ENCODE data around the gene SNX24. TPM values are rescaled to one million over a fixed set of nuclear protein-coding genes. Genes with fewer than 3 reads are reported as not detected.
"Not testable (repeated sequence)": the region's sequence is repeated elsewhere in the genome, so short reads cannot be mapped to it uniquely, and the experiment has no call there.

SNX24 gene
- polyA plus RNA-seq, 3 donors = 4.8 to 13.0 (median 5.0) TPM

DNA sequence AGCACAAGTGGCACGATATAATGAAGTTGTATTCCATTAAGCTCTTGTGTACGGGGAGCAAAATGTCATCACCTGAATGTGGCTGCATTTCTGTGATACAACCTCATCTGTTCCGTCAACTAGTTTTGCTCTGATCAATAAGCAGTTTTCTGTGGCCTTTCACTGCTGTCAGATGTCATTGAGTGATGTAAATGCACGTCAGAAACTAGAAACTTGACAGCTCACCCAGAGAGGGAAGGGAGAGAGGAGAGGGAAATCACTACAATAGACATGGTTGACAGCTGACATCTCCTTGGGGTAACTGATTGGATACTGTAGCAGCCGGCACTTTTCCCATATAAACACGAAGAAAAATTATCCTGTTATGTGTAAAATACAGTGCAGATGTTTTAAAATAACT, 62.7 kb downstream of the SNX24 start:
- no peak overlapping the region for H3K27ac ChIP-seq (ENCODE audit: low read depth, low read length)
- WGBS, 3 donors = 82 to 92% (median 92%) methylated on average over 6 of the region's 6 CpGs

DNA sequence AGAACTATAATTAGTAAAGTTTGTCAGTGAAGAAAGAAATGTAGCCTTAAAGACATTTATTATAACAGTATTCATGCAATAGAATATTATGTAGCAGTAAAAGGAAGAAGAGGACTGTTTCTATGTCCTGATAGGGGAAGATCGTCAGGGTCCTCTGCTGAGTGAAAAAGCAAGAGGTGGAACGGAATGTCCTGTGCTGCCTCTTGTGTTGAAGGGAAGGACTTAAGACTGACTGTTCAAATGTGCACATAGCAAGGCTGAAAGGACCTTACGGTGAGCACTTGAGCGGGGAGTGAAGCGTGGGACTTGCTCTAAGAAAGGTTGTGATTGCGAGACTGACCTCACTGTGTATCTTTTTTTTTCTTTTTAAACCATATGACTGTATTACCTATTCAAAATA, 63.2 kb downstream of the SNX24 start:
- H3K27ac ChIP-seq (ENCODE audit: low read depth, low read length) = no peak overlapping the region
- 94 to 97% (median 94%) methylated on average over 6 of the region's 6 CpGs for WGBS, 3 donors

DNA sequence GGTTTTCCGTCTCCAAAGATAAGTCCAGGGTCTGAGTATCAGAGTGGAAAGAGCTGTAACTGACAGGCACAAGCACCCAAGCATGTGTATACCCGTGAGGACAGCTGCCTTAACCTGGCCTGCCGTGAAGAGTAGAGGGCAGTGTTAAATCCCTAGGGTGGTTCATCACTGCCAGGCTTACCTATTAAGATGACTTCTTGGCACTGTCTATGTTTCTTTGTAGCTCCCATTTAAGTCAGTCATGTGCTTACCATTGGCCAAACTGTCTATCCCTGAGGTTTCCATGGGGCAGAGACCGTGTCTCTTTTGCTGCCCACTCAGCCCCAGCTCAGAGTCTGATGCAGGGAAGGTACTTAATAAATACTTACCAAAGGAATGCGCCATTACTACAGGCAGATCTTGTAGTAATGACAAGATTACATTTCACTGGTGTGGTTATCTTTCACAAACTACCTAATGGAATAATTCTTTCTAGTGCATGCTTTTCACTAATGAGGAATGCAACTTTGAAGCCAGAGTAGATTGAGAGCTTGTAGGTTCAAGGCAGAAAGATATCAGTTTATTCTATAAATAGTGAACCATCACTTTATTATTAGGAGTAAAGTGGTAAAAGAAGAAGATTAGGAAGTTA, 64.2 kb downstream of the SNX24 start:
- H3K27ac ChIP-seq (ENCODE audit: low read depth, low read length) = no peak overlapping the region
- WGBS, 3 donors = 86 to 87% (median 87%) methylated on average over 5 of the region's 5 CpGs

DNA sequence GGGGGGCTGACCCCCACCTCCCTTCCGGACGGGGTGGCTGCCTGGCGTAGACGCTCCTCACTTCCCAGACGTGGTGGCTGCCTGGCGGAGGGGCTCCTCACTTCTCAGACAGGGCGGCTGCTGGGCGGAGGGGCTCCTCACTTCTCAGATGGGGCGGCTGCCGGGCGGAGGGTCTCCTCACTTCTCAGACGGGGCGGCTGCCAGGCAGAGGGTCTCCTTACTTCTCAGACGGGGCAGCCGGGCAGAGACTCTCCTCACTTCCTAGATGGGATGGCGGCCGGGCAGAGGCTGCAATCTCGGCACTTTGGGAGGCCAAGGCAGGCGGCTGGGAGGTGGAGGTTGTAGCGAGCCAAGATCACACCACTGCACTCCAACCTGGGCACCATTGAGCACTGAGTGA, 68.0 kb downstream of the SNX24 start:
- 95 to 96% (median 96%) methylated on average over 14 to 19 of the region's 20 CpGs for WGBS, 3 donors

DNA sequence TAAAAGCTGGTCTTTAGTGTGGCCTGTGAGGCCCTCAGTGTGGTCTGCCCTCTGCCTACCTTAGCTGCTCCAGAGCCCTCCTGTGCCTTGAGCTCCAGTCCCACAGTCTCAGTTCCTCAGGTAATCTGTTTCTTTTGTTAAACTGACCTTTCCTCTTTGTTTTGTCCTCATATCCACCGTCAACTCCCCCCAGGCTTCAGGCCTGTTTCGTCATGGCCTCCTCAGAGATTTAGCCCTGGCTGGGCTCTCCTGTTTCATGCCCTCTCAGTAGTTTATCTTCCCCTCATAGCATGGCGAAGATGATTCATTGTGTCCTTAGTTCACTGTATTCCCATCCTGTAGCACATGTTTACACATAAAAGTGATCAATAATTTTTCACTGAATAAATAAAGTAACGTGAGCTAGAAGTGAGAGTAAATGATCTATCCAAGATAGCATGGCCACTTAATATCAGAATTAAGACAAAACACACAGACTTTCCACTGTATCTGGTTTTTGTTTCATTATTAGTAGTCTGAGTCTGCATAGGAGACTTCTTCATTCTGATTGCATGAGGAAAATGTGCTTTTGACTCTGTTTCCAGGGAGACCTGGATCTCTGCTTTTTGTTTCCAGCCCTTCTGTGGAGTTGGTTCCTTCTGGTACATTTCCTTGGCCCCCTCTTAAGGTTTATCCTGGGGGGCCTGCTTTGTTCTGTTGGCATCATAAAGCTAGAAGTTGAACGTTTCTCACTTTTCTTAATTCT, 70.5 kb downstream of the SNX24 start:
- WGBS, 3 donors = 40 to 72% (median 66%) methylated on average over 5 of the region's 5 CpGs
- no peak overlapping the region for H3K27ac ChIP-seq (ENCODE audit: low read depth, low read length)

More for the DNA sequence above, 68.0 kb downstream of the SNX24 start:
- H3K27ac ChIP-seq (ENCODE audit: low read depth, low read length) = not testable (repeated sequence)

DNA sequence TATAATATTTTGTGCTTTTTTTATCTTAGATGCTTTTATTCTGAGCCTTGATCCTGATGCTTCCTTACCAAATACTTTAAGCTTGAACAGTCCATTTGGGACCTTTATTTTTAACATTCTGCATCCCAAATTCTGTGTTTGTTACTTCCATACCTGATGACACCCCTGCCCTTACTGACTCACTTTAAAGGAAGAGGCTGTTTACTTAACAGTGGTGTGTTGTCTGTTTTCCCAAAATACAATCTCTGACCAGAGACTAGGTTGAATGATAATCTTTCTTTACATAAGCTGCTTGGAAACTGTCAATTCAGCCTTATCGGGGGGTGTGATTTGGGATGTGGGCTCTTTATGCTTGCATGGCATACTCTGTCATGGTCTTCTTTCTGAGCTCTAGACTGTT, 71.1 kb downstream of the SNX24 start:
- WGBS, 3 donors = 88 to 92% (median 88%) methylated on average over 1 of the region's 1 CpG
- H3K27ac ChIP-seq (ENCODE audit: low read depth, low read length) = no peak overlapping the region

DNA sequence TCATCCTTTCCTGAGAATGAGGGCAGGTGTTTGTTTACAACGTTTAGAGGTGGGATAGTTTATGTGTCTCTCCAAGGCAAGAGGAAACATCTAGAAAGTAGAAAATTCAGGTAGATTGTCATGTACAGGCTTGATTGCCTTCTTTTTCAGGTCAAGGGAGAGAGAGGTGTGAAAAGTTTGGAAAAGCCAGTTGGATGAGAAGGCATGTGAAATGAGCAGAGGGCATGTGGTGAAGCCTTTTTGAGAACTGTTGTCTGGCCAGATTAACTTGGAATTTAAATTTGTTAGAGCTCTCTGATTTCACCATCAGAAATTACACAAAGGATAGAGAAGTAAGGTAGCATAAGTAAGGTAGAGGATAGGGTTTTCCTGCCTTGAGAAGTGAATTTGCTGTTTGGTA, 74.6 kb downstream of the SNX24 start:
- 61 to 76% (median 75%) methylated on average over 1 of the region's 1 CpG for WGBS, 3 donors
- no peak overlapping the region for H3K27ac ChIP-seq (ENCODE audit: low read depth, low read length)

DNA sequence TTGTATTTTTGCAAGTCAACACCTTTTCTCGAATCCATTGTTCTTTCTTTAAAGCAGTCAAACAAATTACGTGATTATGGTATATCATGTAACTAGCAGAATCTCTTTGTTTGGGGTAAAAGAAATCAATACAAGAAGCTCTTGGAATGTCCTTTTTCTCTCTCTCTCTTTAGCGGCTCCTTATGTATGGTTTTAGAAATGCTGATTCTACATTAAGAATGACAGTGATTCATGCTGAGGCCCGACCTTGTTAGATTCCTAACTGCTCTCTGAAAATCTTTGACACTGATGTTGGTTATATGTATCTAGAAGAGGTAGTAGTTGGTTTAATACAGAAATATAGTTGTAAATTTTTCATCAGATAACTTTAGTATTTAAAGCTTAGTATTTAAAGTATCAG, 76.4 kb downstream of the SNX24 start:
- no peak overlapping the region for H3K27ac ChIP-seq (ENCODE audit: low read depth, low read length)
- WGBS, 3 donors = 78 to 84% (median 83%) methylated on average over 4 of the region's 4 CpGs

DNA sequence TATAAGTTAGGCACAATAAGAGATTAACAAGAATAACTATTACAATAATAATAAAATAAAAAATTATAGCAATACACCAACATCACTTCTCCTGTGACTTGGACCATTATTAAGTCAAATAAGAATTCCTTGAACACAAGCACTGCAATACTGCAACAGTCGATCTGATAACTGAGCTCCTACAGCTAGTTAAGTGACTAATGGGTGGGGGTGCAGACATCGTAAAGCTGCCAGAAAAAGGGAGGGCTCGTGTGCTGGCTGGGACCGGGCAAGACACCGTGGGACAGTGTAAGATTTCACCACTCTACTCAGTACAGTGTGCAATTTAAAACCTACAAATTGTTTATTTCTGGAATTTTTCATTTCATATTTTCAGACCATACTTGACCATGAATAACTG, 78.8 kb downstream of the SNX24 start:
- H3K27ac ChIP-seq (ENCODE audit: low read depth, low read length) = no peak overlapping the region
- 74 to 87% (median 75%) methylated on average over 5 of the region's 5 CpGs for WGBS, 3 donors

DNA sequence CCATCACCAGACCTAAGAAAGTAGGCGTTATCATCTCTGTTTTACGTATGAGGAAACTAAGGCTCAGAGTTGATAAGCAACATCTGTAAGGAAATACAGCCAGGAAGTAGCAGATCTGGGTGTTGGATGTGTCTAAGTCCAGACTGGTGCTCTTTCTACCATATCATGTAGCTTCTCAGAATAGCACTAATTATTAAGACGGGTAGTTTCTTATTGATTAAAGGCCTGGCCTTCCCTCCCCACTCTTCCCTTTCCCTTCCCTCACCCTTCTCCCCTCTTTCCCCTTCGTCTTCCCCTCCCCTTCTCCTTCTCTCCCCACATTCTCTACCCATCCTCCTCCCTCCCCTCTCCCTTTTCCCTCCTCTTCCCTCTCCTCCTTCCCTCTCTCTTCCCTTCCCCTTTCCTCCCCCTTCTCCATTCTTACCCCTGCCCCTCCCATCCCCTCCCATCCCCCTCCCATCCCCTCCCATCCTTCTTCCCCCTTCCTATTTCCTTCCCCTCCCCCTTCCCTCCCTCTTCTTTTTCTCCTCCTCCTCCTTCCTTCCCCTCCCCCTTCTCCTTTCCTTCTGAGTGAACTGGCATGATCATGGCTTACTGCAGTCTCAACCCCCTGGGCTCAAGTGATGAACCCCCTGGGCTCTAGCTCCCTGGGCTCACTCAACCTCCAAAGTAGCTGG, 79.4 kb downstream of the SNX24 start:
- no peak overlapping the region for H3K27ac ChIP-seq (ENCODE audit: low read depth, low read length)
- WGBS, 3 donors = 84 to 86% (median 84%) methylated on average over 4 of the region's 4 CpGs

DNA sequence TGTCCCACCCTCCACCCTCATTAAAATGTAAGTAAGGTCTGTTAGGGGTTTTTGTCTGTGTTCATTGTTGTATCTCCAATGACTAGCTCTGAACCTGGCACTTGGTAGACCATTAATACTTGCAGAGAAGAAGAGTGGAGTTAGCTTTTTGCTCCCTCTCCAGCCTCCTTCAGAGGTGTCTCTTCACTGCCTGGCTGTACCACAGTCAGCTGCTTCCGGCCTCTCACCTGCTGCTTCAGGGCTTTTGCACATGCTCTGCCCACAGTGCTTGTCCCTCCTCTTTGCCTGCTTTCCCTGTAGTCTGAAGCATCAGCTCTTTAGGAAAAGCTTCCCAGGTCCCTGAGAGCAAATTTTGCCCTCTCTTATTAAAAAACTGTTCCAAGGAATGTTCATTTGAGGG, 83.6 kb downstream of the SNX24 start:
- 94 to 98% (median 96%) methylated on average over 1 of the region's 1 CpG for WGBS, 3 donors
- H3K27ac ChIP-seq (ENCODE audit: low read depth, low read length) = no peak overlapping the region

DNA sequence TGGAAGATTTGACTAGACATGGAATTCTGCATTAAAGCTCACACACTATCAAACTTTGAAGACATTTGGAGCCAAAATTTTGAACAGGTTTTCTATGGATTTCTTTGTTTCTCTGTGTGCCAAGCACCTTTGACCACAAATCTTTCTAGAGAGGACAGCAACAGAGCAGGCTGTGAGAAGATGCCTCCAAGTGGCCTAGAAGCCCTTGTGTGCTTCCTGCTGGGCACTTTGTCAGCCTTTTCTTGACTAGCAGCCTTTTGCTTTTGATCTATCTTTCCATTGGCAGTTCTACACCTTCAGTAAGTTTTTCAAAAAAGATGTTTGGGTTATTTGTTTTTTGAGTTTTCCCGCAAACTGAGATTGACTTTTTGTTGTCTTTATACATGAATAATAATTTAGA, 84.6 kb downstream of the SNX24 start:
- WGBS, 3 donors = 95 to 98% (median 97%) methylated on average over 1 of the region's 1 CpG
- no peak overlapping the region for H3K27ac ChIP-seq (ENCODE audit: low read depth, low read length)

DNA sequence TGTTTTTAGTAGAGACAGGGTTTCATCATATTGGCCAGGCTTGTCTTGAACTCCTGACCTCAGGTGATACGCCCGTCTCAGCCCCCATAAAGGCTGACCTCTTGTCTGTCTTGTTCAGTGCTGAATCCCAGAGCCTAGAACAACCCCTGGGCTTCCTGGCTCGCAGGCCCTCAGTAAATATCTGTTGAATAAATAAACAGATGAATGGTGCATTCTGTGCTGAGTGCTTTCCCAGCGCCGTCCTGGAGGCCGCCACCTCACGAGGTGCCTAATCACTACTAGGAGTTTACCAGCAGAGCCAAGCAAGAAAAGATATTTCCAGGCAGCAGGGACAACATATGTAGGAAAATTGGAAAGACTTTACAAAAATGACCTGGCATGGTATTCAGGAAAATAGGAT, 88.5 kb downstream of the SNX24 start:
- WGBS, 3 donors = 92 to 93% (median 93%) methylated on average over 7 of the region's 7 CpGs
- H3K27ac ChIP-seq (ENCODE audit: low read depth, low read length) = no peak overlapping the region

DNA sequence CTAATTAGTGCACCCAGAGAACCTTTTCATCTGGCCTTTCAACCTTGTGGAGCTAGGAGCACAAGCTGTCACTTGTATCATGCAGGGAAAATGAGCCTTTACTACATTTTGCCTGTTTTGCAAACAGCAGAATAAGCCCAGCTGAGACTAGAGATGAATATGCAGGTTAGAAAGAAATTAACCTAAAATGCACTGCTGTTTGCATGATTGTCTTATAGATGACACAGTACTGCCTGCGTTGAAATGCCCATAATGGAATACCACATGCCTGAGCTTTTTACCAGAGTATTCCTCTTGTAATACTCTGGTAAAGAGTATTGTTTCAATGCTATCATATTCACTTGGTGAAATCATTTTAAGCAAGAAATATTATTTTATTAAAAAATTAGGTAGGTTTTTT, 90.7 kb downstream of the SNX24 start:
- 90 to 93% (median 93%) methylated on average over 1 of the region's 1 CpG for WGBS, 3 donors
- H3K27ac ChIP-seq (ENCODE audit: low read depth, low read length) = no peak overlapping the region

DNA sequence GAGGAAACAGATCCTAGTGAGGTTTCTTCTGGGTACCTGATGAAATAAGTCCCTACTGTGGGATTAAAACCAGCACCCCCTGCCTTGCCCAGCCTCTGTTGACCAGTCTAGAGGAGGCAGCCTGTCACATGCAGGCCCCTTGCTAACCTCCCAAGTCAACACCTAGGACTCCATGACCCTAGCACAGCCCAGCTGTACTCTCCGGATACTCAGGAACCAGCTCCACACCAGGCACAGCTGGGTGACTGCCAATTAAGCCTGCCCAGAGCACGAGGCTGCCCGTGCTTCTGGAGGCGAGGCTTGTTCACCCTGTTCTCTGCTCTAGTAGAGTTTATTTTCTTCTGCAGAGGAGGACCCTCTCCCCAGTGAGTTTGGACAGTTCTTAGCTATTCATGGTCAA, 92.5 kb downstream of the SNX24 start:
- WGBS, 3 donors = 53 to 67% (median 67%) methylated on average over 4 of the region's 4 CpGs
- no peak overlapping the region for H3K27ac ChIP-seq (ENCODE audit: low read depth, low read length)

DNA sequence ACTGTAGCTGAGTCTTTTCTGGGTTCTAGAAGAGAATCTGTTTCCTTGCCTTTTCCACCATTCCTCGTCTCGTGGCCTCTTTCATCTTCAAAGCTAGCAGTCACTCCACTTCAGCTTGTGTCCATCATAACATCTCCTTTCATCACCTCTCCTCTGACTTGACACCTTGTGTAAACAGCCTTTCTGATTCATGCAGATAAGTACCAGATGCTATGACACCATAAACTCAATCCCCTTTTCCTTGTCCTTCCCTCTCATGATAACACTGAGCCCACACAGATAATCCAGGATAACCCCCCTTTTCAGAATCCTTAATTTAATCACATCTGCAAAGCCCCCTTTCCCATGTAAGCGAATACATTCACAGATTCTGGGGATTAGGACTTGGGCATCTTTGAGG, 95.5 kb downstream of the SNX24 start:
- WGBS, 3 donors = 82 to 100% (median 98%) methylated on average over 3 of the region's 3 CpGs
- no peak overlapping the region for H3K27ac ChIP-seq (ENCODE audit: low read depth, low read length)

DNA sequence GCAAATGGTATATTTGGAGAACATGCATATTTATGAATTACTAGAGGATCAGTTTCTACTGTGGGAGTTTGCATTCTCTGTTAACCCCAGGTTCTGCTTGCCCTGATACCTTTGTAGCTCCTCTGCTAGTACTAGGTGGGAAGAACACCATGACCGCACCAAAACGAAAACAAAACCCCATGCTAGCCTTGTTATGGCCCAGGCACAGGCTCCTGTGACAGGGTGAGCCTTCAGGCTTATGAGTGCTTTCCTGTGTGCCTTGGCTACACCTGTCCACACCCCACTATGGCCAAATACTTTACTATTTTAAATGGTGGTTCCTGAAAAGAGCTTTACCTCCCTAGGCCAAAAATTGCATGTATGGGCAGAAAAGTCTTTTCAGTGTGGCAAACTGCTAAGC, 96.3 kb downstream of the SNX24 start:
- 93 to 96% (median 95%) methylated on average over 2 of the region's 2 CpGs for WGBS, 3 donors
- no peak overlapping the region for H3K27ac ChIP-seq (ENCODE audit: low read depth, low read length)

DNA sequence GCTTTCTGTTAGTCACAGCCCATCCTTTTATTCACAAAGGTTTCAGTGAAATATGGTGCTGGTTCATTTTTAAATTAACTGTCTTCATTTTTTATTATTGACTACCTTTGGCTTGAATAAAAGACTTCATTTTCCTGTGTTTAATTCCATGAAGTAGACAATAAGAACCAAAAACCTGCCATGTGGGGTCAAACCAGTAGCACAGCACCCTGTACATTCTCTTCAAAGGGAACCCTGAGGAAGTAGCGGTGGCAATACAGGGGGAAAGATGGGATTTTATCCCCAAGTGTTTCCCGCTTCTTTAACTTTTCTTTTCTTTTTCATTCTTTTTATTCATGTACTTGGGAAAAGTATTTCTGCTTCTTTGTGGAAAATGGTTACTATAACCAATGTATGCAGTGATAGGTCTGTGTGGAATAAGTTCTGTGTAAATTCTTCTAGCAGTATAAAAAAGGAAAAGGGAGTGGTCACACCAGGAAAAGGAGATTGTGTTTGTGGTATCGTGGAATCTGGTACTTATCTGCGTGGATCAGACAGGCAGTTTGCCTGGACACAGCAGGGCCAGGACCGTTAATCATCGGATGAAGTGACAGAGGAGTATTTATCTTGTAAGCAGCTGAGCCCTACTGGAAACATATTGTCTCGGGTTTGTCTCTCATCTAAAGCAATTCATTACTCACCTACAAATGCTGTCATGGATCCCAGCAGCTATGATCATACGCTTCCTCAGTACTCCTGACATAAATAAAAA, 96.9 kb downstream of the SNX24 start:
- WGBS, 3 donors = 59 to 75% (median 60%) methylated on average over 8 of the region's 8 CpGs

More for the DNA sequence above, 96.9 kb downstream of the SNX24 start:
- no peak overlapping the region for H3K27ac ChIP-seq (ENCODE audit: low read depth, low read length)
